ENCODE data around the gene SMG7.

GRCh38 chr1:183454377-183454776 lies 17.9 kb upstream of the SMG7 start:
- TF ChIP-seq CTCF (IDR thresholded peaks at IDR 0.05) (no peak), POLR2A (IDR thresholded peaks at IDR 0.05) (no peak)

Data from prostate gland (tissue), 2 donors.